Keratinocyte (primary cell): Measurements from ENCODE around the gene RGS3. TPM values are rescaled to one million over a fixed set of nuclear protein-coding genes. Genes with fewer than 3 reads are reported as not detected.

ENCODE experiments used
- DNase-seq: peaks from one replicate; pipeline ENCODE4 v3.0.0-alpha.2; 2011; ENCODE audit warnings: low read depth, missing footprints, low spot score
- FAIRE-seq: peaks from 2 replicates; lab custom pipeline; 2011; peaks lifted over from hg19 to GRCh38; lab: Jason Lieb, UNC
- H2AFZ ChIP-seq: 2 replicates; pipeline ENCODE4 v1.6.0; 2012; ENCODE audit warnings: low read length, control low read depth, inconsistent platforms; ENCODE audit not compliant: control insufficient read depth
- H3K27ac ChIP-seq: 2 replicates; pipeline ENCODE4 v1.5.1; 2011; ENCODE audit warnings: low read length; ENCODE audit not compliant: control insufficient read depth, insufficient read depth
- H3K27me3 ChIP-seq: 3 replicates; pipeline ENCODE4 v1.6.0; 2011; ENCODE audit warnings: low read length; ENCODE audit not compliant: control insufficient read depth, insufficient read depth; ENCODE audit errors: extremely low read depth
- H3K36me3 ChIP-seq, 2 experiments: 2 replicates in 1 of 2; 3 replicates in 1 of 2; pipeline ENCODE4 v1.5.1; 2011; ENCODE audit warnings: low read length in 2 of 2, mild to moderate bottlenecking in 1 of 2; ENCODE audit not compliant: control insufficient read depth in 2 of 2, insufficient read depth in 2 of 2; ENCODE audit errors: extremely low read depth in 1 of 2
- H3K4me1 ChIP-seq: 3 replicates; pipeline ENCODE4 v1.5.1; 2011; ENCODE audit warnings: low read length; ENCODE audit not compliant: control insufficient read depth, insufficient read depth; ENCODE audit errors: extremely low read depth
- H3K4me2 ChIP-seq: 3 replicates; pipeline ENCODE4 v1.6.0; 2011; ENCODE audit warnings: low read depth, low read length; ENCODE audit not compliant: control insufficient read depth, insufficient read depth; ENCODE audit errors: extremely low read depth
- H3K4me3 ChIP-seq, 3 experiments: fragments of 200-600 bp in 1 of 3; sonication (generic) in 1 of 3; 2 replicates in 2 of 3; 3 replicates in 1 of 3; pipeline ENCODE4 v1.5.1; 2011 to 2016; ENCODE audit warnings: low read length in 3 of 3, mild to moderate bottlenecking in 3 of 3, control low read depth in 2 of 3, inconsistent platforms in 1 of 3, low read depth in 1 of 3, mixed read lengths in 1 of 3, mixed run types in 1 of 3, moderate library complexity in 1 of 3; ENCODE audit not compliant: control insufficient read depth in 2 of 3, insufficient read depth in 2 of 3; ENCODE audit errors: extremely low read depth in 1 of 3
- H3K79me2 ChIP-seq: 2 replicates; pipeline ENCODE4 v1.6.0; 2012; ENCODE audit warnings: low read length; ENCODE audit not compliant: control insufficient read depth, insufficient read depth
- H3K9ac ChIP-seq: 3 replicates; pipeline ENCODE4 v1.6.0; 2011; ENCODE audit warnings: low read length; ENCODE audit not compliant: control insufficient read depth, insufficient read depth; ENCODE audit errors: extremely low read depth
- H3K9me1 ChIP-seq: 3 replicates; pipeline ENCODE4 v1.6.0; 2011; ENCODE audit warnings: low read length; ENCODE audit not compliant: control insufficient read depth, insufficient read depth; ENCODE audit errors: extremely low read depth
- H3K9me3 ChIP-seq: 2 replicates; pipeline ENCODE4 v1.5.1; 2012; ENCODE audit warnings: low read depth, low read length; ENCODE audit not compliant: control insufficient read depth
- H4K20me1 ChIP-seq: 3 replicates; pipeline ENCODE4 v1.6.0; 2011; ENCODE audit warnings: low read length; ENCODE audit not compliant: control insufficient read depth, insufficient read depth; ENCODE audit errors: extremely low read depth
- CTCF ChIP-seq, 3 experiments: IDR thresholded peaks in 1 of 3; conservative IDR thresholded peaks in 1 of 3; optimal IDR thresholded peaks in 1 of 3; 2 replicates in 2 of 3; 3 replicates in 1 of 3; pipeline versions ENCODE3 to v1.5.1; 2011; ENCODE audit warnings: low read length in 3 of 3, mild to moderate bottlenecking in 3 of 3, moderate library complexity in 2 of 3, control low read depth in 1 of 3, inconsistent platforms in 1 of 3; ENCODE audit not compliant: insufficient read depth in 2 of 3; ENCODE audit errors: extremely low read depth in 1 of 3
- EZH2 ChIP-seq: IDR thresholded peaks from one replicate; pipeline ENCODE4 v1.6.1; 2012; ENCODE audit warnings: inconsistent platforms, mild to moderate bottlenecking, low read length, moderate library complexity
- dilution Hi-C: fragments of 300-500 bp; cut with MboI; formaldehyde crosslinking; loops from one replicate; pipeline ENCODE4 v1.7.0; 2020; ENCODE audit warnings: low sequenced_read_pairs; ENCODE audit not compliant: extremely low pct_ligation_motif_present
- polyA plus RNA-seq, 5 experiments: library from polyadenylated mRNA; depleted of rRNA in 3 of 5; stranded (reverse) in 3 of 5; stranded (forward) in 1 of 5; unstranded in 1 of 5; fragments of >200 nt; gene quantifications; 1 replicate in 1 of 5; 2 replicates in 3 of 5; 3 replicates in 1 of 5; pipeline versions ENCODE4 v1.2.1 to v1.2.3, GENCODE V29; 2011 to 2012; ENCODE audit warnings: missing spikeins in 2 of 5, low read depth in 1 of 5, low replicate concordance in 1 of 5

The RGS3 gene
- polyA plus RNA-seq, 1 donor (not counting 4 experiments of a cell fraction or from before 2014, with no cell fraction given) = 19.6 TPM

- H3K9me1 ChIP-seq = no peaks in the 10 kb centered on the region
- no peak overlapping the region for H3K4me2 ChIP-seq
- no peaks in the 10 kb centered on the region for H4K20me1 ChIP-seq
- H3K36me3 ChIP-seq = no peaks in the 10 kb centered on the region
- no peaks in the 10 kb centered on the region for H3K27me3 ChIP-seq
- no peak for FAIRE-seq
- TF ChIP-seq EZH2 = no peak
- TF ChIP-seq CTCF (optimal IDR thresholded peaks at IDR 0.05 in 1 of 3, IDR thresholded peaks at IDR 0.05 in 1 of 3, conservative IDR thresholded peaks at IDR 0.05 in 1 of 3; ENCODE audit: extremely low read depth in 1 of 3, insufficient read depth in 2 of 3, low read length in 3 of 3) = no peak
- H3K9ac ChIP-seq = no peak overlapping the region
- dilution Hi-C loops = no loop called here
- no peaks in the 10 kb centered on the region for H3K9me3 ChIP-seq
- no peak overlapping the region for H2AFZ ChIP-seq
- H3K79me2 ChIP-seq = no peaks in the 10 kb centered on the region
- H3K4me3 ChIP-seq = no peak overlapping the region
- DNase-seq = no peak
- no peak overlapping the region for H3K27ac ChIP-seq
- no peaks in the 10 kb centered on the region for H3K4me1 ChIP-seq
Observed at GRCh38 chr9:113503131-113503541, 39.6 kb downstream of the RGS3 start.

GRCh38 chr9:113503613-113504211 is 40.2 kb downstream of the RGS3 start:
- H3K27ac ChIP-seq = no peak overlapping the region

More at GRCh38 chr9:113503613-113504211, 40.2 kb downstream of the RGS3 start:
- no peak for DNase-seq
- Histone ChIP-seq H3K9me1 (no peaks in the 10 kb centered on the region), H2AFZ (no peak overlapping the region), H3K4me3 (no peak overlapping the region), H3K79me2 (no peaks in the 10 kb centered on the region), H3K27me3 (no peaks in the 10 kb centered on the region), H3K4me1 (no peaks in the 10 kb centered on the region), H3K36me3 (no peaks in the 10 kb centered on the region), H3K9me3 (no peaks in the 10 kb centered on the region), H3K4me2 (no peak overlapping the region), H3K9ac (no peak overlapping the region), H4K20me1 (no peaks in the 10 kb centered on the region)
- no peak for FAIRE-seq
- no peak for TF ChIP-seq EZH2
- dilution Hi-C loops = no loop called here
